GM18505 (cell line): ENCODE data around the gene IRS1.

ENCODE experiments used
- ATAC-seq: cut with Tn5 transposase; IDR thresholded peaks from one replicate; pipeline ENCODE4 v1.9.1; 2021; ENCODE audit not compliant: unreplicated experiment
- POLR2A ChIP-seq: IDR thresholded peaks from 4 replicates; pipeline ENCODE4 v1.6.1; 2011; ENCODE audit warnings: borderline replicate concordance; ENCODE audit not compliant: insufficient read depth, insufficient read length; ENCODE audit errors: extremely low read depth

The IRS1 gene

GRCh38 chr2:226791056-226791486, 8.5 kb downstream of the IRS1 start:
- ATAC-seq = peak; percentile 57

GRCh38 chr2:226790431-226790830, 9.2 kb downstream of the IRS1 start:
- no peak for ATAC-seq
- TF ChIP-seq POLR2A = no peak

More at GRCh38 chr2:226791056-226791486, 8.5 kb downstream of the IRS1 start:
- no peak for TF ChIP-seq POLR2A

GRCh38 chr2:226790011-226790410, 9.6 kb downstream of the IRS1 start:
- no peak for TF ChIP-seq POLR2A
- ATAC-seq = no peak

GRCh38 chr2:226788881-226789490, 10.6 kb downstream of the IRS1 start:
- no peak for ATAC-seq
- TF ChIP-seq POLR2A = no peak

GRCh38 chr2:226788064-226788463, 11.6 kb downstream of the IRS1 start:
- ATAC-seq = no peak
- TF ChIP-seq POLR2A = no peak

GRCh38 chr2:226783885-226784284, 15.7 kb downstream of the IRS1 start:
- no peak for TF ChIP-seq POLR2A
- no peak for ATAC-seq

- no peak for ATAC-seq
- no peak for TF ChIP-seq POLR2A
These were observed 17.4 kb downstream of the IRS1 start for GRCh38 chr2:226782092-226782713.

GRCh38 chr2:226780431-226780830, 19.2 kb downstream of the IRS1 start:
- ATAC-seq = no peak
- TF ChIP-seq POLR2A = no peak

GRCh38 chr2:226777611-226778010, 22.0 kb downstream of the IRS1 start:
- ATAC-seq = no peak
- TF ChIP-seq POLR2A = no peak

- no peak for TF ChIP-seq POLR2A
- ATAC-seq = no peak
These were observed 23.5 kb downstream of the IRS1 start for GRCh38 chr2:226776104-226776503.

- TF ChIP-seq POLR2A = no peak
- ATAC-seq = no peak
These were observed 24.5 kb downstream of the IRS1 start for GRCh38 chr2:226775032-226775509.

- no peak for TF ChIP-seq POLR2A
- peak; percentile 28 for ATAC-seq
These were observed 26.3 kb downstream of the IRS1 start for GRCh38 chr2:226773291-226773690.

- peak; percentile 96 for ATAC-seq
- no peak for TF ChIP-seq POLR2A
These were observed 27.0 kb downstream of the IRS1 start for GRCh38 chr2:226772389-226773179.
